Central memory CD4-positive, alpha-beta T cell (primary cell): Measurements from ENCODE around the gene CMKLR1.

Experiments used
- DNase-seq: peaks from one replicate; pipeline ENCODE4 v3.0.0; 2022

Gene CMKLR1

DNA sequence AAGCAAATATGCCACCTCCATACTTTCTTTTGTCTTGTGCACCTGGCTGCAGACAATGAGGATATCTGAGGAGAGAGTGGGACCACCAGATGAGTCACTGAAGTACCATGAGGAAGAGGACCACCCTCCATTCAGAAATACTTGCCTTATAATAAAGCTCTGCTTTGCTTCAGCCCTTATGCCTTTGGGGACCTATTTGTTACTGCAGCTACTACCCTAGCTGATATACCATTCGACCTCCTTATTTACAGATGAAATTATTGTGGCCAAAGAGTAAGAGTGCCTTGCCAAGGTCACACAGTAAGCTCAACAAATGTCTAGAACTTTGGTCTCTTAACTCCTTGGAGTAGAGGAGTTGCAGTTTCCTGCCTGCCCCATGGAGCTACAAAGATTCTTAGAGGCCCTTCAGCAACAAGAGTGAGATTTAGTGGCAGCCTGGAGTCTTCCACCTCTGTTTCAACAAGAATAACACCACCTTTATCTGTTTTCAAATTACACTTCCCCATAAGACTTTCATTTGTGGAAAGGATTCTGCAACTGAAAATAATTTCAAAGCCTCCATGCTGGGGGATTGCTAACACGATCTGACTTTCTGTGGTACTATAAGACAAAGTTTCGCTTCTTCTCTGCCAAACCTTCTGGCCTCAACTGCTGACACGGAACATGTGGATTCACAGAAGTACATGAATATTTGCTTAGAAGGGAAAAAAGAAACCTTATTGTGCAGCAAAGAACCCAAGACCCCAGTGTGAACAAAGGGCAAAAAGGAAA, 3.6 kb downstream of the CMKLR1 start:
- DNase-seq = no peak

DNA sequence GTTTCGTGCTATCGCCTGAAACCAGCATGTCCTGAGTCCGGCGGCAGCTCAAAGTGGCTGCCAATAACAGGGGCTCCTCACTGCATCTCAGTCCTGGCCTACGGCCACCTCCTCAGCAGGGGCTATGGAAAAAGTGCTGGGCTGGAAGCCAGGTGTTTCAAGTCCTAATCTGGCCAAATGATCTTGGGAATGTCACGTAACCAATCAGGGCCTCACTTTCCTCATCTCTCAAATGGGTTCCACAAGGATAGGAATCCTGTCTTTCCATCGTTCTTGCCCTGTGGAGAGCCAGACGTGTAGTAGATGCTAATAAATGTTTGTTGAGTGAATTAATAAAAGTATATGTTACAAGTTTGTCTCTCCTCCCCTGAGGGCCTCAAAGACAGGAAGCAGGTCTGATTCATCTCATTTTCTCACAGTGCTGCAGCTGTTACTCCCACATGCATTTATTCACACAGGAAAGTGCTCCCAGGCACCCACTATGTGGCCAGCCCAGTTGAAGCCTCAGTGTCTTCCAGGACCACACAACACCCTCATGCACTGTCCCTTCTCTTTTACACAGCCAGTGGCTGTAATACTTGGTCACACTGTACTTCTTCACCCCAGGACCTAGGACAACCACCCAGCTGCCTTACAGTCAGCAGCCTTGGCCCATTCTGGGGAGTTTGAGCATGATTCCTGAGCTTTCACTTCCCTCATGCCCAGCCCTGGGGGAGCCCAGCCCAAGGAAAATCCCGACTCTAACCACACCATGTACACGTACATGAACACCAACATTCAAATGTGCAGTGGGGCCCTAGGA, 5.0 kb downstream of the CMKLR1 start:
- no peak for DNase-seq

DNA sequence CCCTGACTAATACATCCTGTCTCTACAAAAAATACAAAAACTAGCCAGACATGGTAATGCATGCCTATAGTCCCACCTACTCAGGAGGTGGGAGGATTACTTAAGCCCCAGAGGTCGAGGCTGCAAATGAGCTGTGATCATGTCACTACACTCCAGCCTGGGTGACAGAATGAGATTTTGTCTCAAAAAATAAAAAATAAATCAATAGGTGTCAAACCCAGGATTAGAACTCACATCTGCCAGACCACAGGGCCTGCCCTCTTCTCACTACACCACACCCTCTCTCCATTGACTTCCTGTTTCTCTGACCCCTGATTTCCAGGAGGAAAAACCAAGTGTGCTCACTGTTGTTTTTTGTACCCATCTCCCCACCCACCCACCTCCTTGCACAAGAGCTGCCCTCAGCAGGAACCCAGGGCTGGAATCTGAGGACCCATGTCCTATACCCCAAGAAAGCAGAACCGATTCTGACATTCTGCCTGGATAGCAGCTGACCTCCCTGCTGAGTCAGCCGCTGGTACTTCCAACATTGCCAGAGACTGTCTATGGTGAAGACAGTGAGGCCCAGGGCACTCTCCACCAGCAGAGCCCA, 6.2 kb downstream of the CMKLR1 start:
- no peak for DNase-seq

DNA sequence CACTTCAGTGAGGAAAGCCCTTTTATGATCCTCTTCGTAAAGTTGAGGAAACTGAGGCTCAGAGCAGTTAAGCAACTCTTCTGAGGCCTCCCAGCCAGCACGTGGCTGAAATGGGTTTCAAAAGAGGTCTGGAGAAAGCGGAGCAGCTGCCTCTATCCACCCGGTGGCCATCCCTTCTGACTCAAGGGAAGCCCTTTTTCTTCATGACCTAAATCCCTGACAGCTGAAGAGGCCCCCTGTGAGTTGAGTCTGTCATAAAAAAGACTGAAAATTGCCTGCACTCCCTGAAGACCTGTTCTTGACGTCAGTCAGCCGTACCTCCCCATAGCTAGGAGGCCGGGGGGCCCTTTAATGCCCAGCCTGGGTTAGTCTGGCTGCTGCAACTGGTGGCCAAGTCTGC, 10.7 kb downstream of the CMKLR1 start:
- DNase-seq = no peak

DNA sequence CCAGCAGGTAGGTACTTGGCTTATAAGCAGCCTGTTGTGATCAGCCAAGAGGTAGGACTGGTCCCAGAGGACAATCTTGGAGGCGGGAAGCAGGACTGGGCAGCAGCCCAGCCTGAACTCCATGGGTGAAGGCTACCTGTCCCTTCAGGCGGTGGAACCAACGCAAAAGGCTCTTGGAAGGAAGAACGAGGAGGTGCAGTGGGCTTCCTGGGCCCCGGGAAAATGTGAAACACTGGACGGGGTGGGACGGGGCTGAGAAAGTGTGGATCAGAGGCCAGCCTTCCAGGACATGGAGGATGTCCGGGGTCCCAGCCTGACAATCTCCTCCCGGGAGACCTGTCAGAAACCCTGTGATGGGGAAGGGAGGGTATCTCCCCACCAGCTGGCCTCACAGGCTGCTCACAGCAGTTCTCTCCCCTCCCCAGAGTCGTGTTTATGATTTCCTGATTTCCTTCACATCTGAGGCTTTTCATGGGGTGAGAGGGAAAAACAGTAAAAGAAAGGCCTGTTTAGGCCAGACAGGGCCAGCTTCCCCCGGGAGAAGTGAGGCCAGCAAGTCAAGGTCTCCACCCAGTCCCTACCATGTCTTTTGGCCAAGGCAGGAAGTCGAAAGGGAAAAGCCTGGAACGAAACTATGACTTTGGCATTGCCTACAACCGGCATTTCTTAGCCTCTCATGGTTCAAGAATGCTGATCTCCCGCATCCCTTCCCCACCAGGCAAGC, 11.3 kb downstream of the CMKLR1 start:
- DNase-seq = no peak

DNA sequence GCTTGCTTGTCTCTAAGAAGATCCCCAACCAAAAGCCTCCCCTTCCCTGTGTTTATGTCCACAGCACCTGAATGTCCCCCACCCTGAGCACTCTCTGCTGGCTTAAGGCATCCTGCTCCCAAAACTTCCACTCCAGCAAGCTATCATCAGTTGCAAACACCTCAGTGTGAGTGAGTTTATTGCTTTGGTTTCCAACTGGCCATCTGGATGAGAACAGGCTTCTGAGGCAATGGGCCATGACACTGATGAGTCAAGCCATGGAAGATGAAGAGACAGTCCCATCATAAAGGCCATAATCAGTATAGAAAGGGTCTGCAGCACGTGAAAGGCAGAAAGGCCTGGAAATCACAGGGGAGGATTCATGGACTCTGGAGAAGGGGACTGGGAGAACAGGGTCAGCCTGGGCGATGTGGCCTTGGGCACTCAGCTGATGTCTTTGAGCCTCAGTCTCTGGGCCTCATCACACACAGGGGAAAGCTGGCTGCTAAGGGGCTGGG, 12.8 kb downstream of the CMKLR1 start:
- no peak for DNase-seq

DNA sequence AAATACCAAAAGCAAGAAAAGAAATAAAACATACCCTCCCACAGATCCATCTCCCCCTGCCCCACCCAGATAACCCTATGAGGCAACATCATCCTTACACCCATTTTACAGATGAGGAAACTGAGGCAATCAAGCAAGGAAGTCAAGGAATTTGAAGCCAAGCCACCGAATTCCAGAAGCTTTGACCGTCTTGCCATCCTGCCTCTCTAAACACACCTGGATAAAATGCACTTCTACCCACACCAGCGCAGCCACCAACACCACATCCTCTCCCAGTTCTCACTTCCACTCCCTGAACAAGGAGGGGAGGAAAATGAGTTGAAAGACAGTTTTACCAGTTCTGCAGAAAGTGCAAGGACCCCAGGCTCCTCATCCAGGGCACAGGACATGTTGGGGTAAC, 13.6 kb downstream of the CMKLR1 start:
- no peak for DNase-seq

DNA sequence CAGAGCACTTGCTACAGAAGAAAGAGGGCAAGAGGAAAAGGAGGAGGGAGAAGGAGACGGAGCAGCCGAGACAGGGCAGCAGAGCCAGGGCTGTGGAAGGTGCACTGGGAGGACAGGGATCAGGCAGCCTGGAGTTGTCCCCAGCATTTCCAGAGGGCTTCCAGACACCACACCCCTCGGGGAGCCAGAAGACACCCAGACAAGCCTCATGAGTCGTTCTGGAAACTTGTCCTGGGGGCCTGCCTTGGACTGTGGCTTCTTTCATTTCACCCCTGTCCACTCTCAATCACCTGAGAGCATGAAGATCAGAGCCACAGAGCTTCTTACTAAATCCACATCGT, 14.1 kb downstream of the CMKLR1 start:
- DNase-seq = no peak

DNA sequence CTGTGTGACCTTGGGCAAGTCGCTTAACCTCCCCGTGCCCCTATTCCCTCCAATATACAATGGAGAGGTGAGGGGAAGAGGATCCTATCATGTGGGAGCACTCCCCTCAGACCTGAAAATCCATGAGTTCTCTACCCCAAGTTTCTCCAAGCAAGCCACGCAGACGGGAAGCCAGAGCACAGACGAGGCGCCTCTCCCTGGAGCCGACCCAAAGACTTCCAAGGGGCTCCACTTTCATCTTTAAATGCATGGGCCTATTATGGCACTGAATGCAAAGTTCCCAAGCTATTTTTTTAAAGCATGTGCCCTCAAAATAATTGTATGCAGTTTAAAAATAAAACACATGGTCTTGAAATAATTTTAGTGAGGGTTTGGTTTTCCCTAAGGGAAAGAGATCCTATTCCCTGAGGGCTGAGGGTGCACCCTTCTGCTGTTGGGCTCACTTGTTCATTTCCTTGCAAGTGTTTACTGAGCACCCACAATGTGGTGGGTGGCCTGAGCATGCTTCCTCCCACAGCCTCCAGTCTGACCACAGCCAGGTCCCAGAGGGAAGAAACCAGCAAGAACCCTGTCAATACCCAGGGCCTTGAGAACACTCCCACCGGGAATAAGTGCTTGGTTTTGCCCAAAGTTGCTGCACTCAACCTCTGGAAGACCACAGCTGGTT, 14.6 kb downstream of the CMKLR1 start:
- no peak for DNase-seq

DNA sequence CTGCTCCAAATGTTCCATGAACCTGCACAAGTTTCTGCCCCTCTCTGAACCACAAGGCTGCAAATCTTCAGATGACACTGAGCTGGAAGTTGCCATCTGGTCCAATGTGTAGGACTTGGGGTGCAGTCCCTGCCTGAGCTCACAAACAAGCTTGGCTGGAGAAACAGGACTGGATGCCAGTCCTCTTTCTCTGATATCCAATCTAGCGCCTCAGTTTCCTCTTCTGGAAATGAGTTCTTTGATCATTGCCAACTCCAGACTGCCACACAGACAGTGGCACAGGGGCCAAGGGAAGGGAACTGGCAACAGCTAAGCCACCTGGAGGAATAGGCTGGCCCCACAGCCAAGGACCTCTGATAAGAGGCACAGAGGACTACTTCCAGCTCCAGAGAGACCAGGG, 15.5 kb downstream of the CMKLR1 start:
- no peak for DNase-seq

DNA sequence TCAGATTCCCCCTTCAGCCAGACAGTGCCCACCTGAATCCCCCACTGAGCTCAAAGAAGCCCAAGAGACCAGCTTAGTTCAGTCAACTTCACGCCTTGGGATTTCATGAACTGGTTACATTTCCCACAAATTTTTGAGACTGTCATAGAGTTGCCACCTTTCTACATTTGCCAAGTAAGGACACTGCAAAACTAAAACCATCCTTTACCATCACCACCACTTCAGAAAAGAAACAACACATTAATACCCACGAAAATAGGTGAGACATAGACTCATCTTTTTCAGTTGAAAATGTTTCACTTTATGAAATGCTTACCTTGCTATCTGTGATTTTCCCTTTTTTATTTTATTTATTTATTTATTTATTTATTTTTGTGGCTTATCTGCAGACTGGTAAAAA, 16.1 kb downstream of the CMKLR1 start:
- no peak for DNase-seq

DNA sequence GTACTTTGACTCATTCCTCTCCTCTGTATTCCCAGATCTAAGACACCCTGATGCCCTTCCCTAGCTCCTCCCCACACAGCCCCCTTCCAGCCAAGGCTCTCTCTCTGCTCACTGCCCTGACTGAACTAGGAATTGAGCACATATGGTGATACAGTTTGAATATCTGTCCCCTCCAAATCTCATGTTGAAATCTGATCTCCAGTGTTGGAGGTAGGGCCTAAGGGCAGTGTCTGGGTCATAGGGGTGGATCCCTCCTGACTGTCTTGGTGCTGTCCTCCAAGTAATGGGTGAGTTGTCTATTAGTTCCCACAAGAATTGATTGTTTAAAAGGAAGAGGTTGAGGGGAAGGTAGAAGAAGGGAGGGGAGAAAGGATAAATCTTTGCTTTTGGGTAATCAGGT, 17.4 kb downstream of the CMKLR1 start:
- DNase-seq = no peak

DNA sequence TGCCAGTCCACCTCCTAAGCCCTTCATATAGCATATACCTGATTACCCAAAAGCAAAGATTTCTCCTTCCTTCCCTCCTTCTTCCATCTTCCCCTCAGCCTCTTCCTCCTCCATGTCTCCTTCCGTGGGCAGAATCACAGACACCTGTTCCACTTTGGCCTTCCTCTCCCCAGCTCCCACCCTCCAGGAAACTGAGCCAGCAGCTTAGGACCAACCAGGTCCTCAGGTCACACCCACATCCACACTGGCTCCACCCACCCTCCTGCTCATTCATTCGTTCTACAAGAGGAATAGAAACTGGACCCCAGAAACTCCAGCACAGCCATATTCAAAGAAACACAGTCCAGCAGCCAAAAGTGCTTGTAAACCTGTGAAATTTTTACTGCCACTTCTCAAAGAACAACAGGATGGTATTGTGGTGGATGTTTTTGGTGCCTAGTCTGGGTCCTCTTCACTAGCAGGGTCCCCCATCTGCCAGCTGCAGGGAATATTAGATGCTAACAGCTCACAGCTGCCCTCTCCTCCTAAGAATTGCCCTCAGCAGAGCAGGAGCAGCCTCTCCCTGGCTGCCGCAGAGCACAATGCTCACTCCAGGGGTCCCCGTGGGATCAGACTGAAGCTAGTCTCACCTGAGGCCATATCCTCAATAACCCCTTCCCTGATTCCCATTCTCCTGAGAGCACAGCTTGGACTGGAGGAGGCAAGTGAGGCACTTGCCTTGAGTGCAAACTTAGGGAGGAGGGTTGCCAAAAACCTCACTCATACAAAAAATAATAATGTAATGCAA, 18.4 kb downstream of the CMKLR1 start:
- DNase-seq = no peak

DNA sequence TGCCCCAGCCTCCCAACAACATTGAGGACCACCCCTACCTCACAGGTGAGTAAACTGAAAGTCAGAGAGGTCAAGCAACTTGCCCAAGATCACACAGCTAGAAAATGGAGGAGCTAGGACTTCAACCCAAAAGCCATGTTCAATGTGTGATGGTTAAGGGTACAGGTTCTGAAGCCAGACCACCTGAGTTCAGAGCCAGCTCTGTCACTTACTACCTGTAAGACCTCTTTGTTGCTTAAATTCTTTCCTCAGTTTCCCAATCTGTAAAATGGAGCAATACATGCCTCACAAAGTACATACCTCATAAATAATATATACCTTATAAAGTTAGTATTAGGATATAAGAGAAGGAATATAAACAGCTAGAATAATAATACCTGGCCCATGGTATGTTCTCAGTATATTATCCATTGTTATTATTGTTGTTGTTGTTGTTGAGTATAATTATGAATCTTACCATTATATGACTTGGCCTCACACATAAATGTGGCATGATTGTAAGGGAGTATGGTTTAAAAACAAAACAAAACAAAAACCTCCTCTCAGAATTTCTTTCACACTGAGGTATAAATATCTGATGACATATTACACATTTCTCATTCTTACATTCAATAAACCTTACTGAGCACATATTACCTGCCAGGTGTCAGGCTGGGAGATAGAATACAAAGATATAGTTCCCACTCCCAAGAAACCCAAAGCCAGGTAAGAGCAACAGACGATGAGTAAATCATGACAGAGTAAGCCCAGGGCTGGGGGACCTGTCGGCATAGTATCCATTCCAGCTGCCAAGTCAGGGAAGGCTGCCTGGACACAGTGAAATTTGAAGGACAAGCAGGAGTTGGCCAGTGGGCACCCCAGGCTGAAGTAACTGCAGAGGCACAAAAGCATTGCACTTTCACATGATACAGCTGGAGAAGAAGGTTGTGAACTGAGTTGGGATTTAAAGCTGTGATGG, 19.6 kb downstream of the CMKLR1 start:
- DNase-seq = no peak

DNA sequence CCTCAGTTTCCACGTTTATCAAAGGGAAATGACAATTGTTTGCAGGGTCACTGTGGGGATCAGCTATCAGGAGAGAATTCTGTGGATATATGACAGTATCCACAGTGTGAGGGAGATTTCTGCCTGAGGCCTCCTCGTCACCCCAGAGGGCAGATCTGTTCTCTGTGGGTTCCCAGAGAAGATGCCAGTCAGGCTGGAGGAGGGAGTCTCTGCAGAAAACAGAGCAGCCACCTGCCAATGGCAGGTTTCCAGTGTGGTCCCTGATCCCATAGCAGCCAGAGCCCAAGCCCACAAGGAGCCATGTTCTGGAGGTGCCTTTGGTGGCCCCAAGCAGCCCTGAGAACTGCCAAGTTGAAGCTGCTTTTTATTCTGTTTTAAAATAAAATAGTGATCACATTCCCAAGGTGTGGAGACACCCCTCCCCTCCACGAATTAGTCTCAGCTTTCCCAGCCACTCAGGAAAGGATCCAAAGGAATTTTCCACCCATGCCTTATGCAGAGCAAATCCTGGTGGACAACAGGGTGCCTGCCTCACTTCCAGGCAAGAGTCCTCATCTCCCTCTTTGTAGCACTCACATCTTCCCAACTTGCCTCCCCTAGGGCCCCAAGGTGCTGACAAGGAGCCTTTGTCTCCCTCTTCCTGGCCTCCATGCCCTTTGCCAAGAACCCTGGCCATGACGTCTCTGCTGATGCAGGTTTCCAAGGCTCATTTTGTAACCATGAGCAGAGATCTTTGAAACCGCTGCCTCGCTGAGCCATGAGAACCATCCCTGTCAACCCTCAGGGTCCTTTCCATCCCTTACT, 20.4 kb downstream of the CMKLR1 start:
- DNase-seq = no peak

DNA sequence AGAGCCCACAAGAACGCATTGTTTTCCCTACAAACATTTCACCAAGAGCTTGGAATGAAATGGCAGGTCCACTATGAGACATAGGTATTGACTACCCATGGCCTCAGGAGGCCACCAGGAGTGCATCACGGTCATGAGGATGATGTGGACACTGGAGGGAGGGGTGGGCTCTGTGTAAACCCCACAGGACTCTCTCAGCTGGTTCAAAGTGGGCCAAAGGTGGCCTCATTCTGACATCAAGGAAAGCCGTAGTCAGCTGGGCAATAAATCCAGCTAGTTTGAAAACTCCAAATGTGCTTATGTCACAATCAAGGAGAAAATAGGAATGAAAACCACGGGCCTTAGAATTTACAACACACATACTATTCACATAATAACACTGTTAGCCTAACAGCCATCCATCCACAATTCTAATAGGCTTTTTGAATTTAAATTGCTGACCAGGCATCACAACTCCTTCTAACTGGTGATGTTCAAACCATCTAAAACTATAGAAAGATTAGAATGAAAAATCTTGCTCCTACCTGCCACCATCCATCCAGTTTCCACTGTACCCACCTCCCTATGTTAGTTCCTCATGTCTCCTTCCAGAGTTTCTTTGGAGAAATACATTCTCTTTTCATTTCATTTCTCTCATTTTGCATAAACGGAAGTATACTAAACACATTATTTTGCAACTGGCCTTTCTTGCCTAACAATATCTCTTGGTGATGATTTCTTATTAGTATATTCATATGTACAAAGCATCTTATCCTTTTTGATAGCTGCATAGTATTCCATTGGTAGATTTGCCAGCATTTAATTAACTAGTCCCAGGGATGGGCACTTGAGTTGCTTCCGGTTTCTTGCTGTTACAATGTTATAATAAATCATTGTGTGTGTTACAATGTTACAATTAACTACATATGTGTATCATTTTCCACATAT, 21.5 kb downstream of the CMKLR1 start:
- no peak for DNase-seq

DNA sequence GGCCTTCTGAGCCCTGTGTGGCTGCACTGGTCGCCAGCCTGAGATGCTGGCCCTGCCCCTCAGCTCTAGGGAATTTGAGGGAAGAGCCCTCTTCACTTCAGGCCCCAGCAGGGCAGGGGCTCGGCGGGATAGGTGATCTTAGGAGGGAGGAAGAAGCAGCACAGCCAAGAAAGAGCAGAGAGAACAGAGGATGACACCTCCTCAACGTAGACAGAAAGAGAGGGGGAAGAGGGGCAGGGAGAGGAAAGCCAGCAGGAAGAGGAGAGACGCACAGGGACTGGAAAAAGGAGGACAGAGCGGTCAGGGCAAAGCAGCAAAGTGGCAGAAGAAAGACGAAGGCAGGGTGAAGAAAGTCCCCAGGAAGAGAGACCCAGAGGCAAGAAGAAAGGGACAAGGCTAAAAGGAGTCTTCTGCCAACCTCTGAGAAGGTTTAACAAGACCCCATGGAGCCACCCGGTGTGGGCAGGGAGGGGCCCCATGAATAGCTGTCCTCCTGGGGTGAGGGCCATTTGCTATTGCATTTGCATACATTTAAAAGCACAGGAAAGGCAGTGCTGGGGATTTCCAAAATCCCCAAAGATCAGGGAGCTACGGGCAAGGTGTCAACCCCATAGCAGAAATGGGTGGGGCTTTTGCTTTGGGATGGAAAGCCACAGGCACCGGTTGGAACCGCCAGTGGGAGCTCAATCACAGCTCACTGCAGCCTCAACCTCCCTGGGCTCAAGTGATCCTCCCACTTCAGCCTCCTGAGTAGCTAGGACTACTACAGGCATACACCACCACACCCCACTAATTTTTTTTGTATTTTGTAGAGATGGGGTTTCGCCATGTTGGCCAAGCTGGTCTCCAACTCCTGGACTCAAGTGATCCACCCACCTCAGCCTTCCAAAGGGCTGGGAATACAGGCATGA, 22.7 kb downstream of the CMKLR1 start:
- DNase-seq = no peak
